ENCODE measurements around the gene LAMB4.

Gene LAMB4

DNA sequence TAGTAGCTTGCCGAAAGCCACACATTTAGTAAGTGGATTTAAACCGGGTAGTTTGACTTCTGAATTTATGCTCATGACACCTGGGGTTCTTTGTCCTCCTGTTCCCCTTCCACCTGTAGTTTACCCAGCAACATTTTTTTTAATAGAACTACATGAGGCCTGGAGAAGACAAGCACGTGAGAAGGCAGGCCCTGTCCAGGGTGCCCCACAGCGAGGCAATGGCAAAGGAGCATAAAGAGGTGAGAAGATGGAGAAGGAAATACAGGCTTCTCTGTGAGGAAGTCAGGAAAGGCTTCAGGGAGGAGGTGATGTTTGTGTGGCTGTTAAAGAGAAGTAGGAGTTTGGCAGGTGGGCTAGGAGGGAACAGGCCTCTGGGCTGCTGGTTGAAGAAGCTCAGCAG lies 76.9 kb downstream of the LAMB4 start:
- no peak for DNase-seq (ENCODE audit: extremely low read depth, insufficient read length)

DNA sequence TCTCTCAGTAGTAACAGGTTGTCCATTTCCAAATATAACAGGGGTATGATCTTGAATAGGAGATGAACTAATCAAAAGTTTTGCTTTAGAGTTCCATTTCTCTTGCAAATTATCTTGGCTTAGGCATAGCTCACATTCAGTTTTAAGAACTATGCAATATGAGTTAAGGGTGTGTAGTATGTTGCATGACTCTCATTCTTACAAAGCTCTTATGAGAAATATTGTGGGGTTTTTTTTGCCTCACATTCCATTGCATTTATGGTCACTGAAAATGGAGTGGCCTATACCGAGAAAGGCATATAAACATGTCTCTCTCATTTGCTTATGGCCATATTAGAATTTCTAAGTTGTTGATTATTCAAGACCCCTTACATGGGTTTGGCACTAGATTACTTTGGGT lies 78.7 kb downstream of the LAMB4 start:
- Histone ChIP-seq H3K27me3 (replicated peaks; ENCODE audit: control insufficient read depth, insufficient read depth, low read length) (no peaks in the 10 kb centered on the region), H3K4me3 (replicated peaks; ENCODE audit: low read depth, low read length) (no peak overlapping the region), H3K36me3 (ENCODE audit: control insufficient read depth, insufficient read depth, low read length) (no peaks in the 10 kb centered on the region)
- TF ChIP-seq, protein P1, sequence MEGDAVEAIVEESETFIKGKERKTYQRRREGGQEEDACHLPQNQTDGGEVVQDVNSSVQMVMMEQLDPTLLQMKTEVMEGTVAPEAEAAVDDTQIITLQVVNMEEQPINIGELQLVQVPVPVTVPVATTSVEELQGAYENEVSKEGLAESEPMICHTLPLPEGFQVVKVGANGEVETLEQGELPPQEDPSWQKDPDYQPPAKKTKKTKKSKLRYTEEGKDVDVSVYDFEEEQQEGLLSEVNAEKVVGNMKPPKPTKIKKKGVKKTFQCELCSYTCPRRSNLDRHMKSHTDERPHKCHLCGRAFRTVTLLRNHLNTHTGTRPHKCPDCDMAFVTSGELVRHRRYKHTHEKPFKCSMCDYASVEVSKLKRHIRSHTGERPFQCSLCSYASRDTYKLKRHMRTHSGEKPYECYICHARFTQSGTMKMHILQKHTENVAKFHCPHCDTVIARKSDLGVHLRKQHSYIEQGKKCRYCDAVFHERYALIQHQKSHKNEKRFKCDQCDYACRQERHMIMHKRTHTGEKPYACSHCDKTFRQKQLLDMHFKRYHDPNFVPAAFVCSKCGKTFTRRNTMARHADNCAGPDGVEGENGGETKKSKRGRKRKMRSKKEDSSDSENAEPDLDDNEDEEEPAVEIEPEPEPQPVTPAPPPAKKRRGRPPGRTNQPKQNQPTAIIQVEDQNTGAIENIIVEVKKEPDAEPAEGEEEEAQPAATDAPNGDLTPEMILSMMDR (IDR thresholded peaks at IDR 0.05; ENCODE audit: insufficient read depth, low read length, poor library complexity, severe bottlenecking) = no peak
- DNase-seq (ENCODE audit: extremely low read depth, insufficient read length) = no peak

More for the DNA sequence above, 76.9 kb downstream of the LAMB4 start:
- TF ChIP-seq, protein P1 (IDR thresholded peaks at IDR 0.05; ENCODE audit: insufficient read depth, low read length, poor library complexity, severe bottlenecking) = no peak
- H3K4me3 ChIP-seq (replicated peaks; ENCODE audit: low read depth, low read length) = no peak overlapping the region
- no peaks in the 10 kb centered on the region for H3K36me3 ChIP-seq (ENCODE audit: control insufficient read depth, insufficient read depth, low read length)
- no peaks in the 10 kb centered on the region for H3K27me3 ChIP-seq (replicated peaks; ENCODE audit: control insufficient read depth, insufficient read depth, low read length)

DNA sequence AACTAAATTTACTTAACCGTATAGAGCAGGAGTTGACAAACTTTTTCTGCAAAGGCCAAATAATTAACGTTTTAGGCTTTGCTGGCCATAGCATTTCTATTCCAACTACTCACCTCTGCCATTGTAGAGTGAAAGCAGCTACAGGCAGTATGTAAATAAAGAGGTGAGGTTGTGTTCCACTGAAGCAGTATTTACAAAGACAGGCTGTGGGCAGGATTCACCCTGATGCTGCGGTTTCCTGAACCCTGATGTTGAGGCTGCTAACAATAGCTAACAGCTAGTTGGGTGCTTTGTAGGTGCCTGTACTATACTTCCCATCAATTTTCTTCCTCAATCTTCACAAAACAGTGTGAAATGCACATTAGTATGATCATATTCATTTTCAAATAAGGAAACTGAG lies 80.2 kb downstream of the LAMB4 start:
- Histone ChIP-seq H3K4me3 (replicated peaks; ENCODE audit: low read depth, low read length) (no peak overlapping the region), H3K27me3 (replicated peaks; ENCODE audit: control insufficient read depth, insufficient read depth, low read length) (no peaks in the 10 kb centered on the region), H3K36me3 (ENCODE audit: control insufficient read depth, insufficient read depth, low read length) (no peaks in the 10 kb centered on the region)
- no peak for DNase-seq (ENCODE audit: extremely low read depth, insufficient read length)
- TF ChIP-seq, protein P1 (IDR thresholded peaks at IDR 0.05; ENCODE audit: insufficient read depth, low read length, poor library complexity, severe bottlenecking) = no peak

DNA sequence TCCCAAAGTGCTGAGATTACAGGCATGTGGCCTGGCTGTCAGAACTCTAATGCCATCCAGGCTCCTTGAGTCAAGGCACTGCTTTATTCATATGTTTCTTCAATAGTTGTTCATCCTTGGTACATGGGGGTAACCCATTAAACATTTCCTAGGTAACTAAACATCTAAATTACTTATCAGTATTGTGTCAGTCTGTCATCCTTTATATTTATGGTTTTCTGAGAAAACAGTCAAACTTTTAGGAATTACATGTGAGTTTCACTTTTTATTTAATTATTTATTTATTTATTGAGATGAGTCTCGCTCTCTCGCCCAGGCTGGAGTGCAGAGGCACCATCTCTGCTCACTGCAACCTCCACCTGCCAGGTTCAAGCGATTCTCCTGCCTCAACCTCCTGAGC lies 81.7 kb downstream of the LAMB4 start:
- TF ChIP-seq, protein P1 (IDR thresholded peaks at IDR 0.05; ENCODE audit: insufficient read depth, low read length, poor library complexity, severe bottlenecking) = no peak
- Histone ChIP-seq H3K36me3 (ENCODE audit: control insufficient read depth, insufficient read depth, low read length) (no peaks in the 10 kb centered on the region), H3K4me3 (replicated peaks; ENCODE audit: low read depth, low read length) (no peak overlapping the region), H3K27me3 (replicated peaks; ENCODE audit: control insufficient read depth, insufficient read depth, low read length) (no peaks in the 10 kb centered on the region)
- no peak for DNase-seq (ENCODE audit: extremely low read depth, insufficient read length)

DNA sequence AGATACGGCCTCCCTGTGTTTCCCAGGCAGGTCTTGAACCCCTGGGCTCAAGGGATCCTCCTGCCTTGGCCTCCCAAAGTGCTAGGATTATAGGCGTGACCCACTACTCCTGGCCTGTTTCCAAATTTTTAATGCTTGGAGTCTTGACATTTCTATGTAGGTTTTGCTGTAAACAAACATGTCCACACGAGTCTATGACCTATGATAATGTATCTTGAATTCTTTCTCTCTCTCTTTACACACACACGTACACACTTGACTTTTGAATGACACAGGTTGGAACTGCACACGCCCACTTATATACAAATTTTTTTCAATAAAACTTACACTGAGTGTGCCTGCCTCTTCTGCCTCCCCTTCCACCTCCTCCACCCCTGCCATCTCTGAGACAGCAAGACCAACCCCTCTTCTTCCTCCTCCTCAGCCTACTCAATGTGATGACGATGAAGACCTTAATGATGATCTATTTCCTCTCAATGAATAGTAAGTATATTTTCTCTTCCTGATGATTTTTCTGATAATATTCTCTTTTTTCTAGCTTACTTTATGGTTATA lies 83.1 kb downstream of the LAMB4 start:
- TF ChIP-seq, protein P1 (IDR thresholded peaks at IDR 0.05; ENCODE audit: insufficient read depth, low read length, poor library complexity, severe bottlenecking) = no peak
- DNase-seq (ENCODE audit: extremely low read depth, insufficient read length) = no peak
- Histone ChIP-seq H3K27me3 (replicated peaks; ENCODE audit: control insufficient read depth, insufficient read depth, low read length) (no peaks in the 10 kb centered on the region), H3K36me3 (ENCODE audit: control insufficient read depth, insufficient read depth, low read length) (no peaks in the 10 kb centered on the region), H3K4me3 (replicated peaks; ENCODE audit: low read depth, low read length) (no peak overlapping the region)

DNA sequence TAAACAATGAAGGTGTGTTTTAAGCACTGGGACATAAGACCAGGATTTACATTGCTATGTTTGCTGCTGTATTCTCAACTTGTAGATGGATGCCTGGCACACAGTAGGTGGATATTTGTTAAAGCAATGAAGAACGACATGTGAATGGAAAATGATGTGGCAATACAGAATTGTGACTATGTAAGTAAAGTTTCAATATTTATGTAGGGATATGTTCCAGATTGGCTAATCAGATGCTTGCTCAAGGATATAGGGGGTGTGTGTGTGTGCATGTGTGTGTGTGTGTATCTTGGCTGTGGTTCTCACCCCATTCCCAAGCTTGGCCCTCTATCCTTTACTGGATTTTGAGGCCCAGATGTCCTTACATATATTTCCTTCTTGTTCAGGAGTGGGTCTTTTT lies 84.5 kb downstream of the LAMB4 start:
- TF ChIP-seq, protein P1 (IDR thresholded peaks at IDR 0.05; ENCODE audit: insufficient read depth, low read length, poor library complexity, severe bottlenecking) = no peak
- no peak for DNase-seq (ENCODE audit: extremely low read depth, insufficient read length)

More for the DNA sequence above, 84.5 kb downstream of the LAMB4 start:
- Histone ChIP-seq H3K36me3 (ENCODE audit: control insufficient read depth, insufficient read depth, low read length) (no peaks in the 10 kb centered on the region), H3K27me3 (replicated peaks; ENCODE audit: control insufficient read depth, insufficient read depth, low read length) (no peaks in the 10 kb centered on the region), H3K4me3 (replicated peaks; ENCODE audit: low read depth, low read length) (no peak overlapping the region)

All from GM06990 (cell line).